Kidney glomerular epithelial cell (primary cell): Measurements from ENCODE around the gene TAP2.
A peak's percentile ranks its signal among the peaks of the same experiment; 100 is the strongest.
"Not testable (repeated sequence)": the region's sequence is repeated elsewhere in the genome, so short reads cannot be mapped to it uniquely, and the experiment has no call there.

Experiments used
- DNase-seq: peaks from one replicate; lab custom pipeline; 2025; lab: John Stamatoyannopoulos, UW

The TAP2 gene

GRCh38 chr6:32835167-32835893 is 3.2 kb downstream of the TAP2 start:
- no peak for DNase-seq

GRCh38 chr6:32833664-32834063 is 4.9 kb downstream of the TAP2 start:
- no peak for DNase-seq

- no peak for DNase-seq
Observed at GRCh38 chr6:32832535-32832934, 6.0 kb downstream of the TAP2 start.

GRCh38 chr6:32830936-32831335 is 7.6 kb downstream of the TAP2 start:
- DNase-seq, result no peak

GRCh38 chr6:32830017-32830416 is 8.5 kb downstream of the TAP2 start:
- no peak for DNase-seq

- no peak for DNase-seq
Observed at GRCh38 chr6:32829495-32829894, 9.0 kb downstream of the TAP2 start.

GRCh38 chr6:32827025-32827424 is 11.5 kb downstream of the TAP2 start:
- no peak for DNase-seq

GRCh38 chr6:32825966-32826365 is 12.6 kb downstream of the TAP2 start:
- DNase-seq, result peak; percentile 15

GRCh38 chr6:32819729-32820128 is 18.8 kb downstream of the TAP2 start:
- peak; percentile 94 for DNase-seq

- DNase-seq, result no peak
Observed at GRCh38 chr6:32818867-32819266, 19.7 kb downstream of the TAP2 start.

- DNase-seq, result peak; percentile 19
Observed at GRCh38 chr6:32816746-32817204, 21.8 kb downstream of the TAP2 start, which contains the start of gene HLA-DOB. Gene HLA-DOB (minus strand): TSS chr6:32817002. CDS start chr6:32816951, 51 bp downstream.

- no peak for DNase-seq
Observed at GRCh38 chr6:32815996-32816395, 22.5 kb downstream of the TAP2 start.

GRCh38 chr6:32815115-32815514 is 23.4 kb downstream of the TAP2 start:
- no peak for DNase-seq

- DNase-seq, result no peak
Observed at GRCh38 chr6:32814145-32814544, 24.4 kb downstream of the TAP2 start.

- DNase-seq, result no peak
Observed at GRCh38 chr6:32809171-32809570, 29.4 kb downstream of the TAP2 start.

GRCh38 chr6:32807020-32807580 is 31.4 kb downstream of the TAP2 start:
- no peak for DNase-seq

GRCh38 chr6:32805404-32805803 is 33.1 kb downstream of the TAP2 start:
- not testable (repeated sequence) for DNase-seq

- DNase-seq, result no peak
Observed at GRCh38 chr6:32803416-32803815, 35.1 kb downstream of the TAP2 start.

GRCh38 chr6:32799740-32800139 is 38.8 kb downstream of the TAP2 start:
- no peak for DNase-seq

- no peak for DNase-seq
Observed at GRCh38 chr6:32799168-32799567, 39.4 kb downstream of the TAP2 start.

GRCh38 chr6:32796848-32797776 is 41.4 kb downstream of the TAP2 start:
- DNase-seq, result peak; percentile 35

- DNase-seq, result no peak
Observed at GRCh38 chr6:32794510-32794909, 44.0 kb downstream of the TAP2 start.
